Keratinocyte (primary cell): ENCODE data around the gene DPP9. TPM values are rescaled to one million over a fixed set of nuclear protein-coding genes. Genes with fewer than 3 reads are reported as not detected.

Source experiments
- DNase-seq: peaks from one replicate; pipeline ENCODE4 v3.0.0-alpha.2; 2011; ENCODE audit warnings: low read depth, missing footprints, low spot score
- FAIRE-seq: peaks from 2 replicates; lab custom pipeline; 2011; peaks lifted over from hg19 to GRCh38; lab: Jason Lieb, UNC
- H2AFZ ChIP-seq: 2 replicates; pipeline ENCODE4 v1.6.0; 2012; ENCODE audit warnings: low read length, control low read depth, inconsistent platforms; ENCODE audit not compliant: control insufficient read depth
- H3K27ac ChIP-seq: 2 replicates; pipeline ENCODE4 v1.5.1; 2011; ENCODE audit warnings: low read length; ENCODE audit not compliant: control insufficient read depth, insufficient read depth
- H3K27me3 ChIP-seq: 3 replicates; pipeline ENCODE4 v1.6.0; 2011; ENCODE audit warnings: low read length; ENCODE audit not compliant: control insufficient read depth, insufficient read depth; ENCODE audit errors: extremely low read depth
- H3K36me3 ChIP-seq, 2 experiments: 2 replicates in 1 of 2; 3 replicates in 1 of 2; pipeline ENCODE4 v1.5.1; 2011; ENCODE audit warnings: low read length in 2 of 2, mild to moderate bottlenecking in 1 of 2; ENCODE audit not compliant: control insufficient read depth in 2 of 2, insufficient read depth in 2 of 2; ENCODE audit errors: extremely low read depth in 1 of 2
- H3K4me1 ChIP-seq: 3 replicates; pipeline ENCODE4 v1.5.1; 2011; ENCODE audit warnings: low read length; ENCODE audit not compliant: control insufficient read depth, insufficient read depth; ENCODE audit errors: extremely low read depth
- H3K4me2 ChIP-seq: 3 replicates; pipeline ENCODE4 v1.6.0; 2011; ENCODE audit warnings: low read depth, low read length; ENCODE audit not compliant: control insufficient read depth, insufficient read depth; ENCODE audit errors: extremely low read depth
- H3K4me3 ChIP-seq, 3 experiments: fragments of 200-600 bp in 1 of 3; sonication (generic) in 1 of 3; 2 replicates in 2 of 3; 3 replicates in 1 of 3; pipeline ENCODE4 v1.5.1; 2011 to 2016; ENCODE audit warnings: low read length in 3 of 3, mild to moderate bottlenecking in 3 of 3, control low read depth in 2 of 3, inconsistent platforms in 1 of 3, low read depth in 1 of 3, mixed read lengths in 1 of 3, mixed run types in 1 of 3, moderate library complexity in 1 of 3; ENCODE audit not compliant: control insufficient read depth in 2 of 3, insufficient read depth in 2 of 3; ENCODE audit errors: extremely low read depth in 1 of 3
- H3K79me2 ChIP-seq: 2 replicates; pipeline ENCODE4 v1.6.0; 2012; ENCODE audit warnings: low read length; ENCODE audit not compliant: control insufficient read depth, insufficient read depth
- H3K9ac ChIP-seq: 3 replicates; pipeline ENCODE4 v1.6.0; 2011; ENCODE audit warnings: low read length; ENCODE audit not compliant: control insufficient read depth, insufficient read depth; ENCODE audit errors: extremely low read depth
- H3K9me1 ChIP-seq: 3 replicates; pipeline ENCODE4 v1.6.0; 2011; ENCODE audit warnings: low read length; ENCODE audit not compliant: control insufficient read depth, insufficient read depth; ENCODE audit errors: extremely low read depth
- H3K9me3 ChIP-seq: 2 replicates; pipeline ENCODE4 v1.5.1; 2012; ENCODE audit warnings: low read depth, low read length; ENCODE audit not compliant: control insufficient read depth
- H4K20me1 ChIP-seq: 3 replicates; pipeline ENCODE4 v1.6.0; 2011; ENCODE audit warnings: low read length; ENCODE audit not compliant: control insufficient read depth, insufficient read depth; ENCODE audit errors: extremely low read depth
- EZH2 ChIP-seq: IDR thresholded peaks from one replicate; pipeline ENCODE4 v1.6.1; 2012; ENCODE audit warnings: inconsistent platforms, mild to moderate bottlenecking, low read length, moderate library complexity
- dilution Hi-C: fragments of 300-500 bp; cut with MboI; formaldehyde crosslinking; loops from one replicate; pipeline ENCODE4 v1.7.0; 2020; ENCODE audit warnings: low sequenced_read_pairs; ENCODE audit not compliant: extremely low pct_ligation_motif_present
- polyA plus RNA-seq, 5 experiments: library from polyadenylated mRNA; depleted of rRNA in 3 of 5; stranded (reverse) in 3 of 5; stranded (forward) in 1 of 5; unstranded in 1 of 5; fragments of >200 nt; gene quantifications; 1 replicate in 1 of 5; 2 replicates in 3 of 5; 3 replicates in 1 of 5; pipeline versions ENCODE4 v1.2.1 to v1.2.3, GENCODE V29; 2011 to 2012; ENCODE audit warnings: missing spikeins in 2 of 5, low read depth in 1 of 5, low replicate concordance in 1 of 5
- TF ChIP-seq, protein P1 (sequence below), 3 experiments: IDR thresholded peaks in 1 of 3; conservative IDR thresholded peaks in 1 of 3; optimal IDR thresholded peaks in 1 of 3; 2 replicates in 2 of 3; 3 replicates in 1 of 3; pipeline versions ENCODE3 to v1.5.1; 2011; ENCODE audit warnings: low read length in 3 of 3, mild to moderate bottlenecking in 3 of 3, moderate library complexity in 2 of 3, control low read depth in 1 of 3, inconsistent platforms in 1 of 3; ENCODE audit not compliant: insufficient read depth in 2 of 3; ENCODE audit errors: extremely low read depth in 1 of 3

DPP9 gene
- polyA plus RNA-seq, 1 donor (not counting 4 experiments of a cell fraction or from before 2014, with no cell fraction given), result 19.2 TPM

DNA sequence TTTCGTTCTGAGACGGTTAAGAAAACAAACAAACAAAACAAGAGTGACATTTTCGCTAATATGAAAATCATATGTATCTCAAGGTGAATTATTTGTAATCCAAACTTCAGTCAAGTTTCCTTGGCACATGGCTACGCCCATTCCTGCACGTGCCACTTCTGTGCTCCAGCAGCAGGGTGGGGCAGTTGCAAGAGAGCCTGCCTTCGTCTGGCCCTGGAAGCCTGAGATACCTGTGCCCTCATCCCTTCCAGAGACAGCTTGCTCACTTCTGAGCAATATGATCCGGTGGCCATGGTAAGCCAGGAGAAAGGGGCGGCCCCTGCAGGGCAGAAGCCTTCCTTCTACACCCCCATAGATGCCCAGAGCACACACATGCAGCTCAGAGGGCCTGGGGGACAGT is 22.1 kb downstream of the DPP9 start:
- dilution Hi-C loops, result no loop called here
- peaks cover 42 to 61% of the 10 kb centered on the region in 2 experiments for H3K36me3 ChIP-seq

DNA sequence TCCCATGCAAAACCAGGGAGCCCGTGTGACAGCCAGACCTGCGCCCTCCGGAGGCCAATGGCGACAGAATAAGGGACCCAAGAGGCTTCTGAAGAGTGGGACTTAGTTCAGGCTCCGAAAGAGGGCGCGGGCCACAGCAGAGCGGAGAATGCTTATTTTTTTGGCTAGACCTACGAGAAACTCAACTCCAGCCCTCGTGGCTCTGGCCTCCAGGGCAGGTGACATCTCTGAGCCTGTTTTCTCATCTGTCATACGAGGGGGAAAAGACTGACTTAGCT is 23.0 kb downstream of the DPP9 start:
- Histone ChIP-seq H3K36me3 (peaks cover 43 to 59% of the 10 kb centered on the region in 2 experiments), H3K9me3 (no peaks in the 10 kb centered on the region), H3K27ac (peak overlapping the region; percentile 64), H3K4me2 (peak overlapping the region; percentile 32), H2AFZ (no peak overlapping the region), H3K4me1 (peaks cover 52% of the 10 kb centered on the region), H3K4me3 (no peak overlapping the region), H3K9ac (peak overlapping the region; percentile 50), H4K20me1 (no peaks in the 10 kb centered on the region), H3K79me2 (no peaks in the 10 kb centered on the region), H3K27me3 (no peaks in the 10 kb centered on the region), H3K9me1 (no peaks in the 10 kb centered on the region)
- TF ChIP-seq, protein P1, sequence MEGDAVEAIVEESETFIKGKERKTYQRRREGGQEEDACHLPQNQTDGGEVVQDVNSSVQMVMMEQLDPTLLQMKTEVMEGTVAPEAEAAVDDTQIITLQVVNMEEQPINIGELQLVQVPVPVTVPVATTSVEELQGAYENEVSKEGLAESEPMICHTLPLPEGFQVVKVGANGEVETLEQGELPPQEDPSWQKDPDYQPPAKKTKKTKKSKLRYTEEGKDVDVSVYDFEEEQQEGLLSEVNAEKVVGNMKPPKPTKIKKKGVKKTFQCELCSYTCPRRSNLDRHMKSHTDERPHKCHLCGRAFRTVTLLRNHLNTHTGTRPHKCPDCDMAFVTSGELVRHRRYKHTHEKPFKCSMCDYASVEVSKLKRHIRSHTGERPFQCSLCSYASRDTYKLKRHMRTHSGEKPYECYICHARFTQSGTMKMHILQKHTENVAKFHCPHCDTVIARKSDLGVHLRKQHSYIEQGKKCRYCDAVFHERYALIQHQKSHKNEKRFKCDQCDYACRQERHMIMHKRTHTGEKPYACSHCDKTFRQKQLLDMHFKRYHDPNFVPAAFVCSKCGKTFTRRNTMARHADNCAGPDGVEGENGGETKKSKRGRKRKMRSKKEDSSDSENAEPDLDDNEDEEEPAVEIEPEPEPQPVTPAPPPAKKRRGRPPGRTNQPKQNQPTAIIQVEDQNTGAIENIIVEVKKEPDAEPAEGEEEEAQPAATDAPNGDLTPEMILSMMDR (optimal IDR thresholded peaks at IDR 0.05 in 1 of 3, IDR thresholded peaks at IDR 0.05 in 1 of 3, conservative IDR thresholded peaks at IDR 0.05 in 1 of 3; ENCODE audit: extremely low read depth in 1 of 3, insufficient read depth in 2 of 3, low read length in 3 of 3), result peak in 1 of 3 experiments; percentile 19
- TF ChIP-seq EZH2, result no peak
- DNase-seq (no peak), FAIRE-seq (no peak)
- dilution Hi-C loops, result no loop called here

More for the DNA sequence above, 22.1 kb downstream of the DPP9 start:
- Histone ChIP-seq H2AFZ (no peak overlapping the region), H3K4me1 (peaks cover 45% of the 10 kb centered on the region), H3K9me3 (no peaks in the 10 kb centered on the region), H3K79me2 (no peaks in the 10 kb centered on the region), H3K27me3 (no peaks in the 10 kb centered on the region), H3K27ac (peak overlapping the region; percentile 56), H3K9me1 (no peaks in the 10 kb centered on the region), H3K4me2 (no peak overlapping the region), H3K9ac (no peak overlapping the region), H4K20me1 (no peaks in the 10 kb centered on the region), H3K4me3 (no peak overlapping the region)
- FAIRE-seq, result no peak
- TF ChIP-seq EZH2, result no peak
- TF ChIP-seq, protein P1 (optimal IDR thresholded peaks at IDR 0.05 in 1 of 3, IDR thresholded peaks at IDR 0.05 in 1 of 3, conservative IDR thresholded peaks at IDR 0.05 in 1 of 3; ENCODE audit: extremely low read depth in 1 of 3, insufficient read depth in 2 of 3, low read length in 3 of 3), result peak in 1 of 3 experiments; percentile 1
- no peak for DNase-seq
